Glutamatergic neuron (in vitro differentiated cells): ENCODE data around the gene GSG1L2. TPM values are rescaled to one million over a fixed set of nuclear protein-coding genes. Genes with fewer than 3 reads are reported as not detected.

Experiments
- DNase-seq: peaks from one replicate; pipeline ENCODE4 v3.0.0; 2022
- H3K27ac Mint-ChIP-seq: one replicate; pipeline ENCODE4 v1.8.0; 2020; ENCODE audit warnings: mild to moderate bottlenecking, mixed read lengths, inconsistent platforms; ENCODE audit not compliant: unreplicated experiment
- H3K27me3 Mint-ChIP-seq: one replicate; pipeline ENCODE4 v1.8.0; 2020; ENCODE audit warnings: mild to moderate bottlenecking, moderate library complexity, mixed read lengths, inconsistent platforms; ENCODE audit not compliant: unreplicated experiment
- H3K36me3 Mint-ChIP-seq: one replicate; pipeline ENCODE4 v1.8.0; 2020; ENCODE audit warnings: mild to moderate bottlenecking, mixed read lengths, inconsistent platforms; ENCODE audit not compliant: unreplicated experiment
- H3K4me1 Mint-ChIP-seq: one replicate; pipeline ENCODE4 v1.8.0; 2020; ENCODE audit warnings: mild to moderate bottlenecking, low read depth, mixed read lengths, inconsistent platforms; ENCODE audit not compliant: unreplicated experiment
- H3K4me3 Mint-ChIP-seq: one replicate; pipeline ENCODE4 v1.8.0; 2020; ENCODE audit warnings: mild to moderate bottlenecking, mixed read lengths, inconsistent platforms; ENCODE audit not compliant: unreplicated experiment
- H3K9me3 Mint-ChIP-seq: one replicate; pipeline ENCODE4 v1.8.0; 2020; ENCODE audit warnings: mild to moderate bottlenecking, moderate library complexity, mixed read lengths, inconsistent platforms; ENCODE audit not compliant: unreplicated experiment
- total RNA-seq: library from RNA; stranded (reverse); fragmentation: NEBNext Ultra II Directional; extraction: Animal tissue kit (Norgen Biotek cat#: 25700); gene quantifications from one replicate; pipeline ENCODE4 v1.2.1, GENCODE V29; 2021; ENCODE audit not compliant: unreplicated experiment
- TF ChIP-seq, protein P1 (sequence below): fragments of 200-600 bp; sonication (generic); IDR thresholded peaks from one replicate; pipeline ENCODE4 v1.5.0; 2021; ENCODE audit not compliant: partially characterized antibody, unreplicated experiment

The GSG1L2 gene
- total RNA-seq, 1 donor from 2014 or later: not detected

DNA sequence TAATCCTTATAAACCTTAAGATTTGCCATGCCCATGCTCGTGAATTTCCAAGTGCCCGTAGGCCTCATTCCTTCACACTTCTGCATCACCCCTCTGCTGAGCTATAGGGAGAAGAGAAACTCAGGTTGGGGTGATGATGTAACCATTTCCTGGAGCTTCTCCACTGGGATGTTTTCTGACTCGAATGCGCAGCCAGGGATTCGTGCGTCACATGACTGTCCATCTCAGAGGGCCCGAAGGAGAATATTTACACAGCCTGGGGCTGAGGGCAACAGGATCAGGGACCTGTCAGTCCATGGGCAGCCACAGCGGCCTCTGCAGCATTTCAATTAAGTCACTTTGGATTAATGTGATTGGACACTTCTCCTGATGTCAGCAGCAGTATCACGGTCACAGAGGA, 8.7 kb downstream of the GSG1L2 start:
- no peaks in the 10 kb centered on the region for H3K4me1 Mint-ChIP-seq
- no peak overlapping the region for H3K4me3 Mint-ChIP-seq
- TF ChIP-seq, protein P1, sequence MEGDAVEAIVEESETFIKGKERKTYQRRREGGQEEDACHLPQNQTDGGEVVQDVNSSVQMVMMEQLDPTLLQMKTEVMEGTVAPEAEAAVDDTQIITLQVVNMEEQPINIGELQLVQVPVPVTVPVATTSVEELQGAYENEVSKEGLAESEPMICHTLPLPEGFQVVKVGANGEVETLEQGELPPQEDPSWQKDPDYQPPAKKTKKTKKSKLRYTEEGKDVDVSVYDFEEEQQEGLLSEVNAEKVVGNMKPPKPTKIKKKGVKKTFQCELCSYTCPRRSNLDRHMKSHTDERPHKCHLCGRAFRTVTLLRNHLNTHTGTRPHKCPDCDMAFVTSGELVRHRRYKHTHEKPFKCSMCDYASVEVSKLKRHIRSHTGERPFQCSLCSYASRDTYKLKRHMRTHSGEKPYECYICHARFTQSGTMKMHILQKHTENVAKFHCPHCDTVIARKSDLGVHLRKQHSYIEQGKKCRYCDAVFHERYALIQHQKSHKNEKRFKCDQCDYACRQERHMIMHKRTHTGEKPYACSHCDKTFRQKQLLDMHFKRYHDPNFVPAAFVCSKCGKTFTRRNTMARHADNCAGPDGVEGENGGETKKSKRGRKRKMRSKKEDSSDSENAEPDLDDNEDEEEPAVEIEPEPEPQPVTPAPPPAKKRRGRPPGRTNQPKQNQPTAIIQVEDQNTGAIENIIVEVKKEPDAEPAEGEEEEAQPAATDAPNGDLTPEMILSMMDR: no peak
- H3K27ac Mint-ChIP-seq: no peak overlapping the region
- H3K27me3 Mint-ChIP-seq: peaks cover 9% of the 10 kb centered on the region
- H3K9me3 Mint-ChIP-seq: peaks cover 6% of the 10 kb centered on the region
- DNase-seq: no peak
- H3K36me3 Mint-ChIP-seq: no peaks in the 10 kb centered on the region

DNA sequence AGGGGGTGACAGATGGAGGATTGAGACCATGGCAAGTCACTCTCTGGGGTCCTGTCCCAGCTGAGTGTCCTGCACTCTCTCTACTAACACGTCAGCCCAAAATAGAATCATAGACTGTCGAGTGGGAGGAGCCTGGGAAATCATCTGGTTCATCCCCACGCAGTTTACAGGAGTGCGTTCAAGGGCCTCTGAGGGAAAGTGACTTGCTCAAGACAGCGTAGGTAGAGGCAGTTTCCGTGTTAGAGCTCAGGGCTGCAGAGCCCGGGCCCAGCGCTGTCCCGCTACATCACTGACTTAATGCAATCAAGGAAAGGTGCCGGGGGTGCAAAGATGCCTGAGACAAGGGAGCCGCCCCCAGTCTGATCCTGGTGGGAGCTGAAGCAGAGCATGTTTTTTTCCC, 10.3 kb downstream of the GSG1L2 start:
- Mint-ChIP-seq H3K27ac (no peak overlapping the region), H3K4me3 (no peak overlapping the region), H3K36me3 (no peaks in the 10 kb centered on the region), H3K9me3 (peaks cover 2% of the 10 kb centered on the region), H3K27me3 (peaks cover 4% of the 10 kb centered on the region), H3K4me1 (no peaks in the 10 kb centered on the region)
- DNase-seq: no peak
- TF ChIP-seq, protein P1: no peak

DNA sequence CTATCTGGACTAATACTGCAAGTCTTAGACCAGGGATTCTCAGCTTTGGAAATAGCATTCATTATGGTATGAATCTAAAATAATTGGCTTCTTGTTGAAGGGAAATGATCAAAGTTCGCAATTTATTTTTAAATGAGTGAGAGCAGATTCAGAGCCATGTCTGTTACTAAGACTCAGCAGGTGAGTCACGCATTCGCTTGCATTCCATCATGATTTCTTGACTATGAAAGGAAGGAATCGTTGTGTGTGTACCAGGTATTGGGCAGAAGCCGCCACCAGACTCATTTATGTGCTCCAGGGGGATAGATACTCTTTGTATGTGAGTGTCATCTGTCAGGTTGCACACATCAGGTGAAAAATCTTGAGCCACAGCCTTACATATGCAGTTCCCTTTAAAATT, 10.8 kb downstream of the GSG1L2 start:
- H3K9me3 Mint-ChIP-seq: peaks cover 2% of the 10 kb centered on the region
- no peak for DNase-seq
- peaks cover 2% of the 10 kb centered on the region for H3K27me3 Mint-ChIP-seq
- H3K4me3 Mint-ChIP-seq: no peak overlapping the region
- TF ChIP-seq, protein P1: no peak
- no peaks in the 10 kb centered on the region for H3K36me3 Mint-ChIP-seq
- H3K27ac Mint-ChIP-seq: no peak overlapping the region
- H3K4me1 Mint-ChIP-seq: no peaks in the 10 kb centered on the region

DNA sequence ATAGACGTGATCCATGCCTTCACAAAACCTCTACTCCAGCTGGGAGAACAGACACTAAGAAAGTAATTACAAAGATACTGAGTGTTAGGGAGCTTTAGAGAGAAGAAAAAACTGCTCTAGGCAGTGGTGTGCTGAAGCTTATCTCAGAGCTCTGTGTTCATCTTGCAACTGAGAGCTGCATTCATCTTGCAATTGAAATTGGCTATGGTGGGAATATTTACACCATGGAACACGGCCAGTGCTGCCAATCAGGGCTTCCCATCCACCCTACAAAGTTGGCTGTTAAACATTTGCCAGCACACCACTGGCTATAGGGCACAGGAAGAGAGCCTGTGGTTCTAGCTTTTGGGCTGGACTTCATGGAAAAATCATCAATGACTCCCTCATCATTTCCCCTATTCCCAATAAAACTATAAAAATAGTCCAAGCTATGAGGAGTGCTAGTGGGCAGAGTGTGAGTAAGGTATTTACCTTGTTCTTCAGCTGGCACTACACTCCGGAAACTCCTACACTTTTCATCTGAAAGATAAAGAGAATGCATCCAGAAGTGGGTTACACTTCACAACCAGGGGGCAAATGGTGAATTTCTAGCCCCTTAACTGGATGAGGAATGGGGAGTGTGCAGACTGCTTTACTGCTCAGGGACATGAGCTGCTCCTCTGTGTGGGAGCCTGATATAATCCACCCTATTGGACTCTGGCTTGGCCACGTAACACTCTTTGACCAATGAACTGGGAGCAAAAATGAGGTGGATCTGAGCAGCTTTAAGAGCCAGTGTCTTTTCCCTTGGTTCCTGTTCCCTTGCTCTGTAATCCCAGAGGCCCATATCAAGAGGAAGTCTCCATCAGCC, 11.6 kb downstream of the GSG1L2 start:
- peaks cover 2% of the 10 kb centered on the region for H3K27me3 Mint-ChIP-seq
- no peaks in the 10 kb centered on the region for H3K36me3 Mint-ChIP-seq
- DNase-seq: no peak
- TF ChIP-seq, protein P1: no peak
- no peaks in the 10 kb centered on the region for H3K4me1 Mint-ChIP-seq
- no peak overlapping the region for H3K27ac Mint-ChIP-seq
- peaks cover 2% of the 10 kb centered on the region for H3K9me3 Mint-ChIP-seq
- no peak overlapping the region for H3K4me3 Mint-ChIP-seq

DNA sequence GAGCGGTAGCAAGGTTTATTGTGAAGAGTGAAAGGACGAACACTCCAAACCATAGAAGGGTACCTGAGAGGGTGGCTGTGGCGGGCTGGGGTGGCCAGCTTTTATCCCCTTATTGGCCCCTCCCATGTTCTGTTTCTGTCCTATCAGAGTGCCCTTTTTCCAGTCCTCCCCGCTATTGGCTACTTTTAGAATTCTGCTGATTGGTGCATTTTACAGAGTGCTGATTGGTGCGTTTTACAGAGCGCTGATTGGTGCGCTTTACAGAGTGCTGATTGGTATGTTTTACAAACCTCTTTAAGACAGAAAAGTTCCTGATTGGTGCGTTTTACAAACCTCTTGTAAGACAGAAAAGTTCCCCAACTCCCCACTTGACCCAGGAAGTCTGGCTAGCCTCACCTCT, 12.5 kb downstream of the GSG1L2 start:
- no peak for DNase-seq
- Mint-ChIP-seq H3K4me3 (no peak overlapping the region), H3K27me3 (peaks cover 2% of the 10 kb centered on the region), H3K4me1 (no peaks in the 10 kb centered on the region), H3K27ac (no peak overlapping the region), H3K9me3 (peaks cover 2% of the 10 kb centered on the region), H3K36me3 (no peaks in the 10 kb centered on the region)
- TF ChIP-seq, protein P1: no peak
